HEK293T (cell line): ENCODE measurements around the gene CLDN15.
"Not testable (repeated sequence)": the region's sequence is repeated elsewhere in the genome, so short reads cannot be mapped to it uniquely, and the experiment has no call there.

Experiments
- CTCF ChIA-PET: fragments of 350-600 bp; formaldehyde crosslinking; extraction: SDS; loops from one replicate; lab custom pipeline; 2021; ENCODE audit warnings: antibody characterized with exemption, inconsistent platforms; lab: Yijun Ruan, JAX
- POLR2A ChIA-PET: fragments of 350-600 bp; formaldehyde crosslinking; extraction: SDS; loops from one replicate; lab custom pipeline; 2020; ENCODE audit warnings: antibody characterized with exemption, inconsistent platforms; lab: Yijun Ruan, JAX
- DNase-seq: peaks from one replicate; pipeline ENCODE4 v3.0.0; 2012; ENCODE audit warnings: mixed read lengths; ENCODE audit errors: extremely low spot score
- ARNT ChIP-seq: fragments of 450-650 bp; IDR thresholded peaks from 2 replicates; pipeline ENCODE4 v1.6.1; 2017; ENCODE audit warnings: mild to moderate bottlenecking
- BHLHE40 ChIP-seq: fragments of 450-650 bp; IDR thresholded peaks from 2 replicates; pipeline ENCODE4 v1.6.1; 2016; ENCODE audit warnings: mild to moderate bottlenecking, moderate library complexity, borderline replicate concordance
- CTBP1 ChIP-seq: fragments of 450-650 bp; IDR thresholded peaks from 2 replicates; pipeline ENCODE4 v1.6.1; 2016; ENCODE audit warnings: borderline replicate concordance
- ELF4 ChIP-seq: fragments of 450-650 bp; IDR thresholded peaks from 2 replicates; pipeline ENCODE4 v1.6.1; 2017; ENCODE audit warnings: antibody characterized with exemption
- FOXA1 ChIP-seq: fragments of 450-650 bp; IDR thresholded peaks from 2 replicates; pipeline ENCODE4 v1.6.1; 2016; ENCODE audit warnings: mild to moderate bottlenecking
- FOXK2 ChIP-seq: fragments of 450-650 bp; IDR thresholded peaks from 2 replicates; pipeline ENCODE4 v1.6.1; 2016; ENCODE audit warnings: mild to moderate bottlenecking
- FOXM1 ChIP-seq: fragments of 450-650 bp; IDR thresholded peaks from 2 replicates; pipeline ENCODE4 v1.6.1; 2017; ENCODE audit warnings: mild to moderate bottlenecking, borderline replicate concordance
- HDGF ChIP-seq: fragments of 450-650 bp; IDR thresholded peaks from 2 replicates; pipeline ENCODE4 v1.6.1; 2017; ENCODE audit warnings: antibody characterized with exemption, borderline replicate concordance
- L3MBTL2 ChIP-seq: fragments of 450-650 bp; conservative IDR thresholded peaks from 2 replicates; pipeline ENCODE4 v1.6.1; 2016; ENCODE audit warnings: mild to moderate bottlenecking
- LEF1 ChIP-seq: fragments of 450-650 bp; IDR thresholded peaks from 2 replicates; pipeline ENCODE4 v1.6.1; 2017; ENCODE audit warnings: mild to moderate bottlenecking, borderline replicate concordance
- NFRKB ChIP-seq: fragments of 450-650 bp; IDR thresholded peaks from 2 replicates; pipeline ENCODE4 v1.6.1; 2016; ENCODE audit warnings: mild to moderate bottlenecking, moderate library complexity
- SP1 ChIP-seq: fragments of 450-650 bp; IDR thresholded peaks from 2 replicates; pipeline ENCODE4 v1.6.1; 2017
- SUZ12 ChIP-seq: fragments of 450-650 bp; IDR thresholded peaks from 2 replicates; pipeline ENCODE4 v1.6.1; 2016; ENCODE audit warnings: mild to moderate bottlenecking
- TARDBP ChIP-seq: fragments of 450-650 bp; IDR thresholded peaks from 2 replicates; pipeline ENCODE4 v1.6.1; 2016
- ZNF384 ChIP-seq: fragments of 450-650 bp; IDR thresholded peaks from 2 replicates; pipeline ENCODE4 v1.6.1; 2016
- TF ChIP-seq, protein P1 (sequence below): fragments of 450-650 bp; IDR thresholded peaks from 2 replicates; pipeline ENCODE4 v1.6.1; 2016

Gene CLDN15

GRCh38 chr7:101237206-101238067 lies at the start of gene CLDN15:
CLDN15 (minus strand) TSS chr7:101237802; CDS start chr7:101237581, 221 bp downstream.
- no peak for TF ChIP-seq L3MBTL2
- no peak for TF ChIP-seq NFRKB
- TF ChIP-seq CTBP1 = no peak
- TF ChIP-seq SUZ12 = no peak
- TF ChIP-seq FOXK2 = no peak
- TF ChIP-seq BHLHE40 = no peak
- ChIA-PET CTCF (no interaction called here), POLR2A (interaction anchor here (0.8 to 1.4 kb wide), 2 partner anchors 20 to 45 kb away, joined by 3 to 4 read pairs; partner anchors contain the start of genes PLOD3 and ZNHIT1)
- no peak for DNase-seq

DNA sequence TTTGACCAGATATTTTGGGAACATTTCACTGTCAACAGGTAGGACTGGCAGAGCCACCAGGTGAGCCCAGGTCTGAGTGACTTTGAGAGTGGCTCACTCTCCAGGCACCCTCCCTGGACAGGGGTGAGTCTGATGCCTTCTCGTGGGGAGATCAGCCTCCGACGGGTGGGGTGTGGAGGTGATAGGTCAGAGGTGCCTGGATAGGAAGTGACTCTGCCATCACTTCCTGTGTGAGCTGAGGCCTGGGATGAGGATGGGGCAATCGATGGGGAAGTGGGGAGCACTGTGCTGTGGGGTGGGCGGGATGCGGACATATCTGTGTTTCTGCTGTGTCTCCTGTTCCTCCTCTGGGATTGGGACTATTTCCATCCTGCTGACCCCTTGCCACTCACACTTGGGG lies 49.4 kb upstream of the CLDN15 start:
- CTCF ChIA-PET = no interaction called here
- TF ChIP-seq TARDBP (no peak), CTBP1 (no peak), FOXM1 (no peak), FOXK2 (no peak), LEF1 (no peak), L3MBTL2 (no peak), SP1 (no peak), NFRKB (no peak), BHLHE40 (no peak), SUZ12 (no peak), ZNF384 (no peak), FOXA1 (no peak), ARNT (no peak), ELF4 (no peak), HDGF (no peak)
- TF ChIP-seq, protein P1, sequence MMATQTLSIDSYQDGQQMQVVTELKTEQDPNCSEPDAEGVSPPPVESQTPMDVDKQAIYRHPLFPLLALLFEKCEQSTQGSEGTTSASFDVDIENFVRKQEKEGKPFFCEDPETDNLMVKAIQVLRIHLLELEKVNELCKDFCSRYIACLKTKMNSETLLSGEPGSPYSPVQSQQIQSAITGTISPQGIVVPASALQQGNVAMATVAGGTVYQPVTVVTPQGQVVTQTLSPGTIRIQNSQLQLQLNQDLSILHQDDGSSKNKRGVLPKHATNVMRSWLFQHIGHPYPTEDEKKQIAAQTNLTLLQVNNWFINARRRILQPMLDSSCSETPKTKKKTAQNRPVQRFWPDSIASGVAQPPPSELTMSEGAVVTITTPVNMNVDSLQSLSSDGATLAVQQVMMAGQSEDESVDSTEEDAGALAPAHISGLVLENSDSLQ = no peak
- POLR2A ChIA-PET = no interaction called here
- DNase-seq = no peak

DNA sequence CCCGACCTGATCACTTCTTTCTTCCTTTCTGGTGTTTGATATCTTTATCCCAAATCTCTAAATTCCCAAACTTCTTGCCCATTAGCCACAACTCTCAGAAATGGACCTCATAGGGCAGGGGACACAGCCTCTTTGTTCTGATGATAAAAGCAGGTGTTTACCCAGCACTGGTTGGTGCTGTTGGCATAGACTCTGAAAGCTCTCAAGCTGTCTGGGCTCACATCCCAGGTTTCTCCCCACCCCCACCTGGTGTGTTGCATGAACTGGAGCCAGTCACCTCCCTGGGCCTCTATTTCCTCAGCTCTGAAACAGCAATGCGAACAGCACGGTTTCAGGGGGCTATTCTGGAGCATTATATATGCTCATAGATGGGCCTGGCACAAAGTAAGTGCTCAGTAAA lies 48.3 kb upstream of the CLDN15 start:
- POLR2A ChIA-PET = interaction anchor here (1.1 kb wide), 1 partner anchor 34 kb away, joined by 3 read pairs; no protein-coding TSS in a partner anchor
- CTCF ChIA-PET, DNase-seq: not testable (repeated sequence)

- DNase-seq = no peak
- CTCF ChIA-PET = interaction anchor here (0.6 kb wide), 1 partner anchor 325 kb away, joined by 6 read pairs; no protein-coding TSS in a partner anchor
- POLR2A ChIA-PET = no interaction called here
- no peak for TF ChIP-seq FOXM1
- TF ChIP-seq TARDBP = no peak
- TF ChIP-seq, protein P1 = no peak
- TF ChIP-seq ELF4 = no peak
- TF ChIP-seq FOXK2 = no peak
- TF ChIP-seq SUZ12 = no peak
- TF ChIP-seq HDGF = no peak
- no peak for TF ChIP-seq L3MBTL2
- TF ChIP-seq BHLHE40 = no peak
- no peak for TF ChIP-seq SP1
- TF ChIP-seq ZNF384 = no peak
- TF ChIP-seq CTBP1 = no peak
- TF ChIP-seq FOXA1 = no peak
- no peak for TF ChIP-seq ARNT
- TF ChIP-seq NFRKB = no peak
- no peak for TF ChIP-seq LEF1
Measured at GRCh38 chr7:101285171-101285570, 47.6 kb upstream of the CLDN15 start.

GRCh38 chr7:101280912-101281311 lies 43.3 kb upstream of the CLDN15 start:
- POLR2A ChIA-PET = interaction anchor here (1.5 kb wide), 1 partner anchor 41 kb away, joined by 4 read pairs; the partner anchor contains the start of gene IFT22
- CTCF ChIA-PET = interaction anchor here (0.9 to 1.1 kb wide), 2 partner anchors 37 to 137 kb away, joined by 3 to 4 read pairs; no protein-coding TSS in a partner anchor
- not testable (repeated sequence) for DNase-seq

DNA sequence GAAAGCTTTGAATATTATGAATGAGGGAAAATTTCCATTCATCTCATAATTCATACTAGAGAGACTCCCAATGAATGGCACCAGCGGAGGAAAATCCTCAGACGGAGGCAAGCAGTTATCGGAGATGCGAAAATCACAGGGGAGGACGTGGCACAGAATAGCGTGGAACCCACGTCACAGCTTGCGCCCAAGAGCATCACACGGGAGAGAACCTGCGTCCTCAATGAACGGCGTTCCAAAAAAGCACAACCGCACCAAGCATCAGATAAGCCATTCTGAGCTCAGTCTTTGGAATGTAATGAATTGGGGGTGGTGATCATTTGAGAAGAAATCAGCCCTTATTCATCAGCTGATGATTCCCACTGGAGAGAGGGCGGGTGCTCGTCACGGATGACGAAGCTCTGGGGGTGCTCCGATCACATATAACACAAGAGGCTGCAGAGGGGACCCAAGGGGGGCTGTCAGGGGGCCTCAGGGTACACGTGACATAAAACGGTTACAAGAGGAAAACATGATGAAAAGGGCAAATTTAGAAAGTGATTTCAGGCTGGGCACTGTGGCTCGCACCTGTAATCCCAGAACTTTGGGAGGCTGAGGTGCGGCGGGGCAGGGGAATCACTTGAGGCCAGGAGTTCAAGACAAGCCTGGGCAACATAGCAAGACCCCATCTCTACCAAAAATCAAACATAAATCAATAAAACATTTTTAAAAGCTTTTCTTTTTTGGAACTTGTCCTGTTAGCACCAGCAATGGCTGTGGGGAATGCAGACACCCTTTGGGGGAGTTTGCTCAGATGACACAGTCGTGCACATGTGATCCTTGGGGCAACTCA lies 41.1 kb upstream of the CLDN15 start:
- ChIA-PET CTCF (interaction anchor here (1.0 kb wide), 1 partner anchor 135 kb away, joined by 4 read pairs; no protein-coding TSS in a partner anchor), POLR2A (interaction anchor here (0.6 kb wide), 1 partner anchor 16 kb away, joined by 3 read pairs; no protein-coding TSS in a partner anchor)
- TF ChIP-seq BHLHE40 (no peak), ELF4 (no peak), FOXK2 (no peak), NFRKB (no peak), TARDBP (no peak), FOXA1 (no peak), CTBP1 (no peak), LEF1 (no peak), L3MBTL2 (no peak), SUZ12 (no peak), ZNF384 (no peak), HDGF (no peak), ARNT (no peak), FOXM1 (no peak)
- TF ChIP-seq, protein P1 = no peak
- DNase-seq = no peak
